HepG2 (cell line): Measurements from ENCODE around the gene MTHFD1L. TPM values are rescaled to one million over a fixed set of nuclear protein-coding genes. Genes with fewer than 3 reads are reported as not detected.
A peak's percentile ranks its signal among the peaks of the same experiment; 100 is the strongest.

ENCODE experiments used
- ATAC-seq: fragments of 200-7000 bp; cut with Tn5 transposase; 3 replicates; pipeline ENCODE4 v1.9.1; 2020; ENCODE audit warnings: mild to moderate bottlenecking, moderate library complexity
- BruUV-seq: library from RNA; stranded (reverse); fragments of 400-500 nt; replicated peaks from 2 replicates; lab custom pipeline; 2021; lab: Mats Ljungman, UMichigan
- CTCF ChIA-PET: fragments of 300-600 bp; formaldehyde crosslinking; extraction: SDS; loops from one replicate; lab custom pipeline; 2021; ENCODE audit warnings: low total read pairs, inconsistent platforms, low intra/inter-chr PET ratio; lab: Yijun Ruan, JAX
- POLR2A ChIA-PET: fragments of 350-600 bp; sonication (Branson Sonifier 250); formaldehyde crosslinking; loops from one replicate; lab custom pipeline; 2020; ENCODE audit warnings: antibody characterized with exemption, inconsistent platforms; lab: Yijun Ruan, JAX
- DNase-seq: peaks from one replicate; pipeline ENCODE4 v3.0.0-alpha.2; 2015; ENCODE audit warnings: low spot score
- FAIRE-seq: peaks from 3 replicates; lab custom pipeline; 2011; peaks lifted over from hg19 to GRCh38; lab: Jason Lieb, UNC
- H2AFZ ChIP-seq: one replicate; pipeline ENCODE4 v1.6.1; 2011; ENCODE audit warnings: low read length, inconsistent platforms
- H3K27ac ChIP-seq: fragments of 300-600 bp; 3 replicates; pipeline ENCODE4 v1.8.0; 2011; ENCODE audit warnings: mixed run types, mild to moderate bottlenecking, mixed read lengths, low read length, inconsistent platforms; ENCODE audit not compliant: insufficient read depth; ENCODE audit errors: extremely low read length
- H3K27me3 ChIP-seq, 2 experiments: fragments of 200-600 bp in 1 of 2; 2 replicates in 1 of 2; 3 replicates in 1 of 2; pipeline versions ENCODE4 v1.6.0 to v1.8.0; 2011; ENCODE audit warnings: low read length in 2 of 2, mild to moderate bottlenecking in 2 of 2, moderate library complexity in 2 of 2, inconsistent platforms in 1 of 2; ENCODE audit not compliant: insufficient read depth in 2 of 2, control insufficient read depth in 1 of 2
- H3K36me3 ChIP-seq, 2 experiments: fragments of 200-600 bp in 1 of 2; replicated peaks in 1 of 2; 2 replicates in 1 of 2; 3 replicates in 1 of 2; pipeline versions ENCODE4 v1.5.1 to v1.8.0; 2011; ENCODE audit warnings: low read length in 2 of 2, inconsistent platforms in 1 of 2; ENCODE audit not compliant: insufficient read depth in 2 of 2, control insufficient read depth in 1 of 2
- H3K4me1 ChIP-seq: 2 replicates; pipeline ENCODE4 v1.5.1; 2012; ENCODE audit warnings: low read length, inconsistent platforms; ENCODE audit not compliant: insufficient read depth
- H3K4me2 ChIP-seq: 2 replicates; pipeline ENCODE4 v1.6.0; 2011; ENCODE audit warnings: low read depth, low read length, inconsistent platforms
- H3K4me3 ChIP-seq, 3 experiments: fragments of 200-600 bp in 1 of 3; sonication (generic), shearing (Covaris generic) in 1 of 3; replicated peaks in 1 of 3; 2 replicates each; pipeline ENCODE4 v1.5.1; 2011 to 2016; ENCODE audit warnings: low read length in 3 of 3, inconsistent platforms in 2 of 3, low read depth in 2 of 3, mild to moderate bottlenecking in 2 of 3, control low read depth in 1 of 3, mixed read lengths in 1 of 3; ENCODE audit not compliant: insufficient read depth in 1 of 3
- H3K79me2 ChIP-seq: one replicate; pipeline ENCODE4 v1.6.1; 2011; ENCODE audit warnings: low read length, inconsistent platforms; ENCODE audit not compliant: insufficient read depth
- H3K9ac ChIP-seq: 2 replicates; pipeline ENCODE4 v1.6.0; 2011; ENCODE audit warnings: mild to moderate bottlenecking, low read depth, low read length, inconsistent platforms; ENCODE audit not compliant: insufficient read depth
- H3K9me3 ChIP-seq: 2 replicates; pipeline ENCODE4 v1.5.1; 2012; ENCODE audit warnings: mild to moderate bottlenecking, low read length
- H4K20me1 ChIP-seq: 2 replicates; pipeline ENCODE4 v1.6.0; 2011; ENCODE audit warnings: inconsistent platforms, mild to moderate bottlenecking, low read length, moderate library complexity; ENCODE audit not compliant: insufficient read depth
- CCAR2 ChIP-seq: fragments of 200-400 bp; formaldehyde crosslinking; optimal IDR thresholded peaks from 2 replicates; pipeline ENCODE3; 2018; ENCODE audit warnings: low read depth, mild to moderate bottlenecking, low read length, moderate library complexity
- FOSL1 ChIP-seq: sonication (generic); formaldehyde crosslinking; IDR thresholded peaks from 2 replicates; pipeline ENCODE4 v1.9.0; 2021; ENCODE audit warnings: missing genetic modification reagents, borderline replicate concordance
- KAT2B ChIP-seq: fragments of 150-350 bp; IDR thresholded peaks from 2 replicates; pipeline ENCODE4 v1.6.1; 2014; ENCODE audit warnings: low read depth, low read length, borderline replicate concordance
- MAFF ChIP-seq: IDR thresholded peaks from 2 replicates; pipeline ENCODE4 v1.6.1; 2011; ENCODE audit warnings: low read depth, low read length, improper control_type of control experiment
- MAFK ChIP-seq, 2 experiments: IDR thresholded peaks in 1 of 2; conservative IDR thresholded peaks in 1 of 2; 2 replicates each; pipeline ENCODE4 v1.6.1; 2011; ENCODE audit warnings: improper control_type of control experiment in 2 of 2, low read length in 2 of 2
- NR2F2 ChIP-seq: IDR thresholded peaks from 2 replicates; pipeline ENCODE4 v1.6.1; 2012; ENCODE audit warnings: low read depth, inconsistent platforms, borderline replicate concordance
- RXRA ChIP-seq: sonication (generic); formaldehyde crosslinking; IDR thresholded peaks from 2 replicates; pipeline ENCODE4 v1.5.1; 2020; ENCODE audit warnings: missing genetic modification reagents
- SNAPC4 ChIP-seq: sonication (generic); formaldehyde crosslinking; IDR thresholded peaks from 2 replicates; pipeline ENCODE4 v1.4.0; 2020; ENCODE audit warnings: mild to moderate bottlenecking, missing genetic modification reagents
- ZNF331 ChIP-seq: sonication (generic); formaldehyde crosslinking; IDR thresholded peaks from 2 replicates; pipeline ENCODE4 v1.4.0; 2020; ENCODE audit warnings: missing genetic modification reagents
- WGBS: methylation state at CpG from one replicate; pipeline ENCODE4 v1.1.6; 2017; ENCODE audit warnings: low lambda C conversion rate; 5-methylcytosine and 5-hydroxymethylcytosine counted together
- in situ Hi-C: cut with HindIII; loops from 2 replicates; pipeline ENCODE4 v1.10.0; 2017; ENCODE audit warnings: low pct_unique_long_range_greater_than_20kb; ENCODE audit not compliant: extremely low pct_ligation_motif_present
- intact Hi-C: fragments of 100-400 bp; cut with micrococcal nuclease; formaldehyde crosslinking; loops from one replicate; pipeline ENCODE4 v1.10.0; 2022; ENCODE audit not compliant: unreplicated experiment
- polyA plus RNA-seq, 8 experiments: library from polyadenylated mRNA; depleted of rRNA in 3 of 8; stranded (reverse) in 7 of 8; unstranded in 1 of 8; fragments of >200 nt; fragmentation: Illumina TruSeq in 4 of 8; extraction: Trizol in 4 of 8; gene quantifications; 2 replicates each; pipeline versions ENCODE4 v1.2.1 to v1.2.3, GENCODE V29; 2011 to 2016; ENCODE audit warnings: low read depth in 4 of 8, missing spikeins in 1 of 8, mixed read lengths in 1 of 8; ENCODE audit not compliant: insufficient read depth in 1 of 8
- total RNA-seq, 5 experiments: library from RNA; depleted of rRNA; stranded (reverse); fragments of >200 nt; fragmentation: Illumina TruSeq; extraction: Trizol; gene quantifications; 2 replicates each; pipeline ENCODE4 v1.2.3, GENCODE V29; 2016; ENCODE audit warnings: low read depth in 1 of 5

The MTHFD1L gene
- total and polyA plus RNA-seq, 2 of the 13 experiments (the other 11 are each of a cell fraction or from before 2014, with no cell fraction given) = 24.0 to 39.6 TPM

DNA sequence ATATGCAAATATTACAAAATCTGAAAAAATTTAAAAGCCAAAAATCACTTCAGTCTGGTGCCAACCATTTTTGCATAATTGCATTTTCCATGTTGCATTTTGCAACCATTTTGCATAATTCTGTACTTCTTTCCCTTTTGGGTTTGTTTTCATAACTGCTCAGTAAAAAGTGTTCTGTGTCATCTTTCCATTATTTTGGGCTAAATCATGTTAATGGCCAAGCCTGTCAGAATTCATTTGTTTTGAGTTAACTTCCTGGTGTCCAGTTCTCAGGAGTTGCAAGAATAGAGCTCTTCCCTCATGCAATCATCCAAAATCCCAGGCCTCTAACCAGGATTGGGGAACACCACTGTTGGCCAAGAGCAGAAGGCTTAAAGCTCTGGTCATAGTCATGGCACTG is 133.6 kb downstream of the MTHFD1L start:
- Histone ChIP-seq H3K4me2 (no peak overlapping the region), H2AFZ (no peak overlapping the region), H3K9ac (no peak overlapping the region), H3K79me2 (no peaks in the 10 kb centered on the region), H3K36me3 (peaks cover 5 to 19% of the 10 kb centered on the region in 2 experiments), H3K27me3 (no peaks in the 10 kb centered on the region), H3K27ac (no peak overlapping the region), H3K4me3 (no peak overlapping the region), H3K9me3 (no peaks in the 10 kb centered on the region), H4K20me1 (no peaks in the 10 kb centered on the region), H3K4me1 (peaks cover 1% of the 10 kb centered on the region; the same call in 1 of the 2 replicates)
- in situ Hi-C loops (no loop called here), intact Hi-C loops (no loop called here)
- ChIA-PET CTCF (no interaction called here), POLR2A (no interaction called here)
- TF ChIP-seq KAT2B (no peak), FOSL1 (CRISPR knock-in tag) (no peak), MAFK (conservative IDR thresholded peaks at IDR 0.05 in 1 of 2, IDR thresholded peaks at IDR 0.05 in 1 of 2; ENCODE audit: low read length in 2 of 2) (peak; percentile 63 to 65), RXRA (CRISPR knock-in tag) (no peak), MAFF (peak; percentile 55)
- BruUV-seq = no TSS peak
- ATAC-seq (no peak), DNase-seq (no peak), FAIRE-seq (no peak)

GRCh38 chr6:150999576-150999975 is 134.1 kb downstream of the MTHFD1L start:
- H3K4me2 ChIP-seq = no peak overlapping the region
- H3K79me2 ChIP-seq = no peaks in the 10 kb centered on the region
- CTCF ChIA-PET = no interaction called here
- POLR2A ChIA-PET = no interaction called here
- no peak overlapping the region for H3K9ac ChIP-seq
- DNase-seq (no peak), ATAC-seq (no peak), FAIRE-seq (no peak)
- no peak overlapping the region for H2AFZ ChIP-seq
- in situ Hi-C loops = no loop called here
- no peaks in the 10 kb centered on the region for H3K27me3 ChIP-seq
- 98% methylated on average over 6 of the region's 6 CpGs for WGBS
- H4K20me1 ChIP-seq = no peaks in the 10 kb centered on the region
- no TSS peak for BruUV-seq
- H3K4me3 ChIP-seq = no peak overlapping the region
- no peaks in the 10 kb centered on the region for H3K9me3 ChIP-seq
- peaks cover 3 to 19% of the 10 kb centered on the region in 2 experiments for H3K36me3 ChIP-seq
- no peak overlapping the region for H3K27ac ChIP-seq
- intact Hi-C loops = no loop called here
- peaks cover 6% of the 10 kb centered on the region for H3K4me1 ChIP-seq
- TF ChIP-seq SNAPC4 (CRISPR knock-in tag) = no peak
- TF ChIP-seq CCAR2 = no peak
- no peak for TF ChIP-seq NR2F2
- TF ChIP-seq ZNF331 (CRISPR knock-in tag) = no peak
